ENCODE data around the gene BNIP3. TPM values are rescaled to one million over a fixed set of nuclear protein-coding genes. Genes with fewer than 3 reads are reported as not detected.

The BNIP3 gene
- total and polyA plus RNA-seq, 3 donors from 2014 or later = 36.7 to 93.4 (median 61.5) TPM

- Histone ChIP-seq H3K4me3 (no peak overlapping the region), H3K4me1 (no peaks in the 10 kb centered on the region), H3K27me3 (no peaks in the 10 kb centered on the region), H3K36me3 (ENCODE audit: low read depth, missing control alignments) (no peaks in the 10 kb centered on the region), H3K27ac (no peak overlapping the region), H3K9me3 (no peaks in the 10 kb centered on the region)
- TF ChIP-seq CTCF (IDR thresholded peaks at IDR 0.05) (no peak), POLR2A (IDR thresholded peaks at IDR 0.05) (no peak)
- 92 to 93% methylated on average over 4 to 6 of the region's 6 CpGs for WGBS, 2 donors
- intact Hi-C loops (cut with DNase I; ENCODE audit: low total_unique reads) = no loop called here
- DNase-seq = no peak
Measured at GRCh38 chr10:132005147-132005546, 23.4 kb upstream of the BNIP3 start.

GRCh38 chr10:132004052-132004451, 22.3 kb upstream of the BNIP3 start:
- WGBS, 2 donors = 85 to 89% methylated on average over 10 of the region's 10 CpGs
- Histone ChIP-seq H3K9me3 (no peaks in the 10 kb centered on the region), H3K27ac (no peak overlapping the region), H3K4me1 (no peaks in the 10 kb centered on the region), H3K27me3 (no peaks in the 10 kb centered on the region), H3K36me3 (ENCODE audit: low read depth, missing control alignments) (no peaks in the 10 kb centered on the region), H3K4me3 (no peak overlapping the region)
- intact Hi-C loops (cut with DNase I; ENCODE audit: low total_unique reads) = no loop called here
- TF ChIP-seq CTCF (IDR thresholded peaks at IDR 0.05) = no peak
- no peak for TF ChIP-seq POLR2A (IDR thresholded peaks at IDR 0.05)
- no peak for DNase-seq

- no peak for DNase-seq
- Histone ChIP-seq H3K36me3 (ENCODE audit: low read depth, missing control alignments) (no peaks in the 10 kb centered on the region), H3K27ac (no peak overlapping the region), H3K4me3 (no peak overlapping the region), H3K9me3 (no peaks in the 10 kb centered on the region), H3K4me1 (peaks cover 4% of the 10 kb centered on the region), H3K27me3 (no peaks in the 10 kb centered on the region)
- intact Hi-C loops (cut with DNase I; ENCODE audit: low total_unique reads) = no loop called here
- TF ChIP-seq POLR2A (IDR thresholded peaks at IDR 0.05) (no peak), CTCF (IDR thresholded peaks at IDR 0.05) (no peak)
- WGBS, 2 donors = 81 to 87% methylated on average over 7 to 10 of the region's 12 CpGs
Measured at GRCh38 chr10:132003282-132003924, 21.7 kb upstream of the BNIP3 start.

- intact Hi-C loops (cut with DNase I; ENCODE audit: low total_unique reads) = no loop called here
- 55 to 59% methylated on average over 4 of the region's 4 CpGs for WGBS, 2 donors
- H3K9me3 ChIP-seq = no peaks in the 10 kb centered on the region
- H3K36me3 ChIP-seq (ENCODE audit: low read depth, missing control alignments) = no peaks in the 10 kb centered on the region
- H3K4me3 ChIP-seq = no peak overlapping the region
- H3K27me3 ChIP-seq = no peaks in the 10 kb centered on the region
- no peak for DNase-seq
- peaks cover 17% of the 10 kb centered on the region for H3K4me1 ChIP-seq
- no peak for TF ChIP-seq POLR2A (IDR thresholded peaks at IDR 0.05)
- no peak for TF ChIP-seq CTCF (IDR thresholded peaks at IDR 0.05)
- no peak overlapping the region for H3K27ac ChIP-seq
Measured at GRCh38 chr10:132002004-132002403, 20.3 kb upstream of the BNIP3 start.

Measured in testis (tissue), 3 donors.